GM12878 (cell line): Measurements from ENCODE around the gene MAP3K4. TPM values are rescaled to one million over a fixed set of nuclear protein-coding genes. Genes with fewer than 3 reads are reported as not detected.

Experiments
- ATAC-seq: fragments of 200-7000 bp; cut with Tn5 transposase; 3 replicates; pipeline ENCODE4 v1.9.1; 2020; ENCODE audit warnings: mild to moderate bottlenecking, moderate library complexity
- BruUV-seq: library from RNA; stranded (reverse); fragments of 400-500 nt; replicated peaks from 2 replicates; lab custom pipeline; 2021; lab: Mats Ljungman, UMichigan
- CTCF ChIA-PET: fragments of 300-600 bp; sonication (Branson Sonifier 250); formaldehyde crosslinking; extraction: SDS; loops from one replicate; lab custom pipeline; 2021; ENCODE audit warnings: inconsistent platforms; lab: Yijun Ruan, JAX
- POLR2A ChIA-PET: fragments of 350-600 bp; formaldehyde crosslinking; extraction: SDS; loops from one replicate; lab custom pipeline; 2021; ENCODE audit warnings: inconsistent platforms; lab: Charles Lee
- RAD21 ChIA-PET: fragments of 300-600 bp; sonication (Branson Sonifier 250); formaldehyde crosslinking; loops from one replicate; lab custom pipeline; 2023; ENCODE audit warnings: antibody characterized with exemption; ENCODE audit not compliant: unreplicated experiment; lab: Charles Lee
- SMC1A ChIA-PET: fragments of 300-600 bp; sonication (Branson Sonifier 250); formaldehyde crosslinking; loops from one replicate; lab custom pipeline; 2023; ENCODE audit not compliant: unreplicated experiment, uncharacterized antibody; lab: Charles Lee
- DNase-seq: peaks from one replicate; pipeline ENCODE4 v3.0.0-alpha.2; 2011; ENCODE audit warnings: low read depth, low spot score
- FAIRE-seq: peaks from 3 replicates; lab custom pipeline; 2011; peaks lifted over from hg19 to GRCh38; lab: Jason Lieb, UNC
- H2AFZ ChIP-seq: 2 replicates; pipeline ENCODE4 v1.6.0; 2011; ENCODE audit warnings: low read depth, low read length, control low read depth; ENCODE audit not compliant: control insufficient read depth
- H3K27ac ChIP-seq: 2 replicates; pipeline ENCODE4 v1.5.1; 2011; ENCODE audit warnings: control low read depth; ENCODE audit not compliant: control insufficient read depth, insufficient read depth
- H3K27me3 ChIP-seq, 2 experiments: replicated peaks in 1 of 2; 2 replicates each; pipeline versions ENCODE4 v1.6.0 to v1.6.1; 2011; ENCODE audit warnings: low read length in 1 of 2; ENCODE audit not compliant: control insufficient read depth in 2 of 2, insufficient read depth in 2 of 2
- H3K36me3 ChIP-seq, 2 experiments: 2 replicates each; pipeline ENCODE4 v1.5.1; 2011; ENCODE audit warnings: low read length in 1 of 2; ENCODE audit not compliant: control insufficient read depth in 2 of 2, insufficient read depth in 2 of 2
- H3K4me1 ChIP-seq: 2 replicates; pipeline ENCODE4 v1.6.1; 2011; ENCODE audit warnings: mild to moderate bottlenecking, low read length, moderate library complexity, mixed read lengths; ENCODE audit not compliant: control insufficient read depth, insufficient read depth
- H3K4me2 ChIP-seq: 2 replicates; pipeline ENCODE4 v1.6.0; 2011; ENCODE audit warnings: control low read depth; ENCODE audit not compliant: control insufficient read depth, insufficient read depth
- H3K4me3 ChIP-seq: fragments of 200-600 bp; sonication (generic); 2 replicates; pipeline ENCODE4 v1.5.1; 2016
- H3K79me2 ChIP-seq: 2 replicates; pipeline ENCODE4 v1.6.0; 2011; ENCODE audit warnings: low read length; ENCODE audit not compliant: control insufficient read depth, insufficient read depth
- H3K9ac ChIP-seq: 2 replicates; pipeline ENCODE4 v1.8.0; 2011; ENCODE audit warnings: low read length, control low read depth, mixed read lengths; ENCODE audit not compliant: control insufficient read depth, insufficient read depth
- H3K9me3 ChIP-seq: replicated peaks from 3 replicates; pipeline ENCODE4 v1.5.1; 2011; ENCODE audit warnings: mild to moderate bottlenecking, low read length; ENCODE audit not compliant: control insufficient read depth, insufficient read depth
- H4K20me1 ChIP-seq: 2 replicates; pipeline ENCODE4 v1.6.0; 2011; ENCODE audit not compliant: control insufficient read depth, insufficient read depth
- EP300 ChIP-seq, 2 experiments: fragments of 150-350 bp in 1 of 2; IDR thresholded peaks; 2 replicates each; pipeline ENCODE4 v1.6.1; 2011 to 2012; ENCODE audit warnings: low read depth in 2 of 2, low read length in 2 of 2, borderline replicate concordance in 1 of 2, improper control_type of control experiment in 1 of 2, inconsistent platforms in 1 of 2; ENCODE audit not compliant: control insufficient read depth in 1 of 2
- LARP7 ChIP-seq: fragments of 450-650 bp; IDR thresholded peaks from 2 replicates; pipeline ENCODE4 v1.6.1; 2017; ENCODE audit warnings: mild to moderate bottlenecking
- MEF2A ChIP-seq: IDR thresholded peaks from 2 replicates; pipeline ENCODE4 v1.6.1; 2011; ENCODE audit warnings: low read depth, mild to moderate bottlenecking, low read length, moderate library complexity; ENCODE audit not compliant: insufficient read depth
- MTA3 ChIP-seq: IDR thresholded peaks from 2 replicates; pipeline ENCODE4 v1.6.1; 2012; ENCODE audit warnings: low read length, inconsistent platforms, borderline replicate concordance
- NBN ChIP-seq: fragments of 450-650 bp; IDR thresholded peaks from 2 replicates; pipeline ENCODE4 v1.6.1; 2016
- RELB ChIP-seq: fragments of 450-650 bp; IDR thresholded peaks from 2 replicates; pipeline ENCODE4 v1.6.1; 2017; ENCODE audit warnings: low read depth, mild to moderate bottlenecking, moderate library complexity
- RUNX3 ChIP-seq: IDR thresholded peaks from 2 replicates; pipeline ENCODE4 v1.6.1; 2012; ENCODE audit warnings: low read length, inconsistent platforms
- WGBS: methylation state at CpG from one replicate; pipeline ENCODE4 v1.1.6; 2016; ENCODE audit warnings: low lambda C conversion rate; ENCODE audit not compliant: insufficient replicate concordance, insufficient coverage; ENCODE audit errors: missing lambda C conversion rate; 5-methylcytosine and 5-hydroxymethylcytosine counted together
- in situ Hi-C: fragments of 300-500 bp; cut with MboI; formaldehyde crosslinking; loops from 9 replicates; pipeline ENCODE4 v1.14.3; 2018; ENCODE audit warnings: mixed read lengths
- intact Hi-C: fragments of 100-400 bp; cut with micrococcal nuclease; formaldehyde crosslinking; loops from one replicate; pipeline ENCODE4 v1.14.2; 2022; ENCODE audit not compliant: unreplicated experiment
- polyA plus RNA-seq, 11 experiments: library from polyadenylated mRNA; depleted of rRNA in 4 of 11; unstranded in 6 of 11; stranded (reverse) in 5 of 11; fragments of >200 nt; fragmentation: Nextera tagmentation in 4 of 11; fragmentation: Illumina TruSeq in 1 of 11; extraction: Ambion mirVana in 4 of 11; extraction: Trizol in 1 of 11; gene quantifications; 1 replicate in 1 of 11; 2 replicates in 10 of 11; pipeline versions ENCODE4 v1.2.1 to v1.2.3, GENCODE V29; 2011 to 2016; ENCODE audit warnings: inconsistent platforms in 2 of 11, missing spikeins in 2 of 11, low read depth in 1 of 11
- total RNA-seq, 4 experiments: library from RNA; depleted of rRNA in 3 of 4; stranded (reverse); fragments of >200 nt in 3 of 4; fragmentation: Illumina TruSeq in 1 of 4; extraction: Trizol in 1 of 4; gene quantifications; 2 replicates each; pipeline versions ENCODE4 v1.2.1 to v1.2.3, GENCODE V29; 2013 to 2021

The MAP3K4 gene
- total and polyA plus RNA-seq, 10 of the 15 experiments (the other 5 are each of a cell fraction or from before 2014, with no cell fraction given): 14.0 to 44.5 (median 23.1) TPM

DNA sequence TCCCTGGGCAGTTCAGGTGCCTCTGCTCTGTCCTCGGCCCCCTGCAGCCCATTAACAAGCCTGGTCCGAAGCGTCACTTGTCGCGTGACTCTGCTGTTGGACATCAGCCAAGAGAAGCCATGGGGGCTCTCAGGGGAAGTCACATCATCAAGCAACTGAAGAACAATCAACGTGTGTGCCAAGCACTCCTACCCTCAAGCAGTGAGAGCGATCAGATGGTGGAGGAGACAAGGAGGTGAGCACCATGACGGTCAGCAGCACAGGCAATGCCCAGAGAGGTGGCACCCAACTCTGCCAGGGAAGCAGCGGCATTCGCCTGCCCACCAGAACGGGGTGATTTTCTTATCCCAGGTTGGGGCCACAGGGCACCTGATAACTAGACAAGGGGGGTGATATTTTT, 149.6 kb downstream of the MAP3K4 start:
- WGBS: 65% methylated on average over 11 of the region's 11 CpGs
- H3K4me2 ChIP-seq: no peak overlapping the region
- H3K9me3 ChIP-seq: no peaks in the 10 kb centered on the region
- no peaks in the 10 kb centered on the region for H4K20me1 ChIP-seq
- in situ Hi-C loops: loop anchor here (25.0 kb wide), 1 partner anchor 221 kb away; no protein-coding TSS in a partner anchor
- no peaks in the 10 kb centered on the region for H3K36me3 ChIP-seq
- no peaks in the 10 kb centered on the region for H3K27me3 ChIP-seq
- intact Hi-C loops: no loop called here
- BruUV-seq: no TSS peak
- H3K9ac ChIP-seq: no peak overlapping the region
- peaks cover 6% of the 10 kb centered on the region for H3K4me1 ChIP-seq
- no peak overlapping the region for H3K27ac ChIP-seq
- TF ChIP-seq NBN (no peak), LARP7 (no peak), MEF2A (no peak), RELB (no peak), EP300 (IDR thresholded peaks at IDR 0.05; ENCODE audit: borderline replicate concordance in 1 of 2, control insufficient read depth in 1 of 2, low read depth in 2 of 2, low read length in 2 of 2) (no peak), MTA3 (no peak), RUNX3 (no peak)
- TF ChIP-seq, all 136 proteins: peak for 0
- SMC1A ChIA-PET: no interaction called here
- RAD21 ChIA-PET: interaction anchor here (1.0 kb wide), 1 partner anchor 152 kb away, joined by 3 read pairs; no protein-coding TSS in a partner anchor
- H3K79me2 ChIP-seq: no peaks in the 10 kb centered on the region
- POLR2A ChIA-PET: no interaction called here
- no peak for DNase-seq
- no peak for FAIRE-seq
- no peak overlapping the region for H3K4me3 ChIP-seq
- ATAC-seq: no peak
- CTCF ChIA-PET: interaction anchor here (1.2 kb wide), 1 partner anchor 16 kb away, joined by 3 read pairs; no protein-coding TSS in a partner anchor
- H2AFZ ChIP-seq: no peak overlapping the region
